Stimulated activated CD8-positive, alpha-beta memory T cell treated with anti-CD3 and anti-CD28 coated beads, Interleukin-4, amount 100 ng/mL, for 4 hours (primary cell): Measurements from ENCODE around the gene C12orf60.

Experiments
- DNase-seq, 2 donors: peaks; one replicate each; pipeline ENCODE4 v3.0.0-alpha.2; 2020; ENCODE audit warnings: low read depth in 2 of 2, low spot score in 1 of 2

The C12orf60 gene

DNA sequence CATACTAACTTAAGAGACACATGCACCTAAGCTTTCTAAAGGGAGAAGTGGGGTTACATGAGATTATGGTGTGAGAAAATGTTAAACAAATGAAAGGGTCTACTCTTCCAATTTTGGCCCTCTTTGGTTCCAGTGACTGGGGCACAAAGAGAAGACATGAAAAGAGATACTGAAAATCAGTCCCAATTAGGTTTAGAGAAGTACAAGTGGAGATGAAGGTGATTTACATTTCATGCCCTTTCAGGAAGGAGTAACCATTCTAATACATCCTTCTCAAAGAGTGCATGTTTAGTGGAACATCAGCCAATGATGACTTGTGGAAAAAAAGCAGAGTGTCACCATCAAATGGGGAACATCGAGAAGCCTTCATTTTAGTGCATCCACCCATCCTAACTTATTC is 67.8 kb downstream of the C12orf60 start:
- DNase-seq: no peak

DNA sequence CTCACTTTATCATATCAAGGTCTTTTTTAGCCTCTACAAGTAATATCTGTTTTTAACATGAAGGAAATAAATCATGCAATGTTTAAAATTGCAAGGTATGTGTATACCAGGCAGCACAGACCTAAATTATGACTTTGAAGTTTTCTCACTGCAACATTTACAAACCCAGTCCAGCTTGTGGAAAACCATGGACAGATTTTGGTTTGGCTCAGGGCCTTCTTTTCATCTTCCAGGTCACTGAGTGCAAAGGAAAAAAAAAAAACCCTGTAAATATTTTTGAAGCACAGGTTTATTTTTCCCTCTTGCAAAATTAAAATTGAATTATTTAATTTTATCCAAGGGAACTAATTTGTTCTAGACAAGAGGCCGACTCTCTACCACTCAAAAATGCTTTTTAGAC is 68.4 kb downstream of the C12orf60 start:
- DNase-seq: no peak

DNA sequence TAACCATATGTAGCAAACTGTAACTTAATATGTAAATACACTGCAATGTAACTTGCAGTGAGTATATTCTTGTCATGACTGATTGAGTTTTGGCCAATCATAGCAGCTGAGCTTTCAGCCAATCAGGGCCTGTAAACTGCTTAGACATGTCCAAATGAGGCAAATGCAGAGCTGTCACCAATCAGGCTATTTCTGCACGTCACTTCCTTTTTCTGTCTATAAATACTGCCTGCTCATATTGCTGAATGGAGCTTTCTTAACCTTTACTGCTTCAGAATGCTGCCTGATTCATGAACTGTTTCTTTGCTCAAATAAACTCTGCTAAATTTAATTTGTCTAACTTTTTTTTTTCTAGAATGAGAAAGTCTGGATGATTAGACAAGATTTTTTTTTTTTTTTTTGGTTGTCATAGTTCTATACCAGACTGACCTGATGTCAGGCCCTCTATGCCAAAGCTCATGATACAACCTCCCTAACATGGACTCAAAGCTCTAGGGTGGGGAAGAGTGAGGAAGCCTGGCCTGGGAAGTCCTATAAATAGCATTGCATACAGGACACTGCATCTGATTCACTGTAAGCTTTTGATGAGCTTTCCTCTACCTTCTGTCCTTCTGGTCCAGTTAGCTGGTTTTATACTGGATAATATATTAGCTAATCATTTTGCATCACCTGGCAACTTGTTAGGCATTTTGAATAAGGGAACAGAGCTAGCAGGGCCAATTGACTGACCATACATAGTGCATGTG is 70.1 kb downstream of the C12orf60 start:
- DNase-seq: no peak
